ENCODE measurements around the gene EAPP.

GRCh38 chr14:34569750-34570149, 30.2 kb upstream of the EAPP start:
- TF ChIP-seq CTCF (conservative IDR thresholded peaks at IDR 0.05; ENCODE audit: low read depth in 2 of 2) (no peak), EZH2 (IDR thresholded peaks at IDR 0.05; ENCODE audit: low read depth, unreplicated experiment) (no peak), POLR2AphosphoS5 (IDR thresholded peaks at IDR 0.05; ENCODE audit: low read depth) (no peak), EZH2phosphoT487 (IDR thresholded peaks at IDR 0.05; ENCODE audit: unreplicated experiment) (no peak), ZNF462 (CRISPR knock-in tag; IDR thresholded peaks at IDR 0.05) (no peak), REST (IDR thresholded peaks at IDR 0.05; ENCODE audit: unreplicated experiment) (no peak), CREB1 (CRISPR knock-in tag; IDR thresholded peaks at IDR 0.05; ENCODE audit: low read depth) (no peak), ZNF331 (CRISPR knock-in tag; IDR thresholded peaks at IDR 0.05; ENCODE audit: low read depth) (no peak)
